Tibial artery (tissue), 4 donors: ENCODE results near the gene SYNDIG1.

ENCODE experiments used
- DNase-seq, 2 donors: peaks; one replicate each; pipeline ENCODE4 v3.0.0-alpha.2; 2019
- H3K27ac ChIP-seq, 2 donors: fragments of 200-600 bp; sonication (generic) in 1 of 2; 1 replicate in 1 of 2; 2 replicates in 1 of 2; pipeline ENCODE4 v1.5.1; 2018 to 2019; ENCODE audit warnings: mild to moderate bottlenecking in 1 of 2
- H3K27me3 ChIP-seq, 2 donors: fragments of 200-600 bp; sonication (generic) in 1 of 2; one replicate each; pipeline versions ENCODE4 v1.5.1 to v1.6.0; 2016 to 2019
- H3K36me3 ChIP-seq, 3 donors: fragments of 200-600 bp; sonication (generic) in 2 of 3; one replicate each; pipeline ENCODE4 v1.5.1; 2016 to 2019; ENCODE audit warnings: mild to moderate bottlenecking in 2 of 3
- H3K4me1 ChIP-seq, 4 donors: fragments of 200-600 bp; sonication (generic) in 2 of 4; 1 replicate in 3 of 4; 2 replicates in 1 of 4; pipeline ENCODE4 v1.5.1; 2016 to 2019
- H3K4me3 ChIP-seq, 2 donors: fragments of 200-600 bp; sonication (generic) in 1 of 2; 1 replicate in 1 of 2; 2 replicates in 1 of 2; pipeline ENCODE4 v1.5.1; 2018 to 2019; ENCODE audit warnings: mild to moderate bottlenecking in 2 of 2
- H3K9me3 ChIP-seq, 3 donors: fragments of 200-600 bp; sonication (generic) in 1 of 3; one replicate each; pipeline ENCODE4 v1.5.1; 2016 to 2019
- intact Hi-C: fragments of 100-400 bp; cut with DNase I; formaldehyde crosslinking; loops from one replicate; pipeline ENCODE4 v1.15.0; 2023; ENCODE audit warnings: low total_unique reads
- TF ChIP-seq, protein P1 (sequence below), 2 experiments: fragments of 200-600 bp in 1 of 2; fragments of 450-650 bp in 1 of 2; IDR thresholded peaks; one replicate each; pipeline ENCODE4 v1.5.1; 2017 to 2019; ENCODE audit warnings: antibody characterized with exemption in 2 of 2, mild to moderate bottlenecking in 1 of 2, moderate library complexity in 1 of 2

SYNDIG1 gene

DNA sequence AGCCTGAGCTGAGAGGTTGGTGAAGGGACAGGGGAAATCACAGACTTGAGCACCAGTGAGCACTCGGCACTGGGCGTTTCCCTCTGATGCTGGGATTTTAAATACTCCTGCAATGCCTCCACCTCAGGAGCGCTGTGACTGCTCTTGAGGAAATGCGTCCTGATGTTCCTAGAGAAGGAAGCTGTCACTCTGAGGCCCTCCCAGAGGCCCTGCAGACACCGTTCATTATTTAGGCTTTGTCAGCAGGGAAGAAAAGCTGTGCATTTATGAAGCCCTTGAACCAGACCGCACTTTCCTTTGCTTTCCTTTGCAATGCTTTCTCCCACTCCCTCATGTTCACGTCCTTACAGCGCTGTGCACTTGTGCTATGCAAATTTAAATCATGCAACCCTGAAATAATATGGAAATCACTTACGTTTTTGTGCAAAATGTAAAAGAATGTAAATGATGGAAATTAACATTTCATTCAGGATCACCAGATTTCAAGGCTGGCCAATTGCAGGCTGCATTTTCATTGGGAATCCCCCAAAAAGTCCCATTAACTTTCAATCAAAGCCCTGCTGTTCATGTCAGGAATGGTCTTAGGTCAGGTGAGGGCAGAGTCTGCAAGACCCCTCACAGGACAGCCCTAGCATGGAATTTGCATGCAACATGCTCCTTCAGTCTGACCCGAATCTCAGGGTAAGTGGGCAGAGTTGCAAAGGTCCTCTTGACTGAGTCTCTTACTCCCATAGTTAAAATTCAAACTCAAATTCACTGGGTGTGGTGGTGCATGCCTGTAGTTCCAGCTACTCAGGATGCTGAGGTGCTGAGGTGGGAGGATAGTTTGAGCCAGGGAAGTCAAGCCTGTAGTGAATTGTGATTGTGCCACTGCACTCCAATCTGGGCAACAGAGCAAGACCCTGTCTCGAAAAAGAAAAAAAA lies 45.8 kb upstream of the SYNDIG1 start:
- H3K27me3 ChIP-seq: no peaks in the 10 kb centered on the region
- peaks cover 0 to 6% (median 0%) of the 10 kb centered on the region in 3 donors for H3K9me3 ChIP-seq
- H3K27ac ChIP-seq: no peak overlapping the region
- no peak overlapping the region for H3K4me3 ChIP-seq
- H3K4me1 ChIP-seq: no peaks in the 10 kb centered on the region
- TF ChIP-seq, protein P1, sequence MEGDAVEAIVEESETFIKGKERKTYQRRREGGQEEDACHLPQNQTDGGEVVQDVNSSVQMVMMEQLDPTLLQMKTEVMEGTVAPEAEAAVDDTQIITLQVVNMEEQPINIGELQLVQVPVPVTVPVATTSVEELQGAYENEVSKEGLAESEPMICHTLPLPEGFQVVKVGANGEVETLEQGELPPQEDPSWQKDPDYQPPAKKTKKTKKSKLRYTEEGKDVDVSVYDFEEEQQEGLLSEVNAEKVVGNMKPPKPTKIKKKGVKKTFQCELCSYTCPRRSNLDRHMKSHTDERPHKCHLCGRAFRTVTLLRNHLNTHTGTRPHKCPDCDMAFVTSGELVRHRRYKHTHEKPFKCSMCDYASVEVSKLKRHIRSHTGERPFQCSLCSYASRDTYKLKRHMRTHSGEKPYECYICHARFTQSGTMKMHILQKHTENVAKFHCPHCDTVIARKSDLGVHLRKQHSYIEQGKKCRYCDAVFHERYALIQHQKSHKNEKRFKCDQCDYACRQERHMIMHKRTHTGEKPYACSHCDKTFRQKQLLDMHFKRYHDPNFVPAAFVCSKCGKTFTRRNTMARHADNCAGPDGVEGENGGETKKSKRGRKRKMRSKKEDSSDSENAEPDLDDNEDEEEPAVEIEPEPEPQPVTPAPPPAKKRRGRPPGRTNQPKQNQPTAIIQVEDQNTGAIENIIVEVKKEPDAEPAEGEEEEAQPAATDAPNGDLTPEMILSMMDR (IDR thresholded peaks at IDR 0.05): no peak
- intact Hi-C loops: no loop called here
- no peaks in the 10 kb centered on the region for H3K36me3 ChIP-seq
- DNase-seq: no peak

DNA sequence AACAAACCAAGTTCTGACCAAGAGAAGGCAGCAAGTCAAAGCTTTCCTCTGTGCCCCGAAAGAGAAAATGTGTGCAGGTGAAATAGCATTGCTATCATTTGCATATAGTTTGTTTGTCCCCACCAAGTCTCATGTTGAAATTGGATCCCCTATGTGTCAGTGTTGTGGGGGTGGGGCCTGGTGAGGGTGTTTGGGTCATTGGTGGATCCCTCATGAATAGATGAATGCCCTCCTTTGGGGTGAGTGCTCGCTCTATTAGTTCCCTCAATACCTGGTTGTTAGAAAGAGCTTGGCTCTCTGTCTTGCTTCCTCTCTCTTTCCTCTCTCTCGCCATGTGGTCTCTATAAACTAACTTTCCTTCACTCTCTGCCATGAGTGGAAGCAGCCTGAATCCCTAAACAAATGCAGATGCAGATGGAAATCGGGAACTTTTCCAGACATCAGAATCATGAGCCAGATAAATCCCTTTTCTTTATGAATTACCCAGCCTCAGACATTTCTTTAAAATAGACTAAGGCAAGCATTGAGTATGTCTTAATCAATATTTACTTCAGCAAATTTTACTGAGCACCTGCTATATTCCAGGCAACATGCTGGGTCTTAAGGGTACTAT lies 43.8 kb upstream of the SYNDIG1 start:
- Histone ChIP-seq H3K9me3 (peaks cover 0 to 11% (median 0%) of the 10 kb centered on the region in 3 donors), H3K4me1 (no peaks in the 10 kb centered on the region), H3K36me3 (no peaks in the 10 kb centered on the region), H3K27ac (no peak overlapping the region), H3K27me3 (no peaks in the 10 kb centered on the region), H3K4me3 (no peak overlapping the region)
- intact Hi-C loops: no loop called here
- TF ChIP-seq, protein P1 (IDR thresholded peaks at IDR 0.05): no peak
- DNase-seq: no peak

DNA sequence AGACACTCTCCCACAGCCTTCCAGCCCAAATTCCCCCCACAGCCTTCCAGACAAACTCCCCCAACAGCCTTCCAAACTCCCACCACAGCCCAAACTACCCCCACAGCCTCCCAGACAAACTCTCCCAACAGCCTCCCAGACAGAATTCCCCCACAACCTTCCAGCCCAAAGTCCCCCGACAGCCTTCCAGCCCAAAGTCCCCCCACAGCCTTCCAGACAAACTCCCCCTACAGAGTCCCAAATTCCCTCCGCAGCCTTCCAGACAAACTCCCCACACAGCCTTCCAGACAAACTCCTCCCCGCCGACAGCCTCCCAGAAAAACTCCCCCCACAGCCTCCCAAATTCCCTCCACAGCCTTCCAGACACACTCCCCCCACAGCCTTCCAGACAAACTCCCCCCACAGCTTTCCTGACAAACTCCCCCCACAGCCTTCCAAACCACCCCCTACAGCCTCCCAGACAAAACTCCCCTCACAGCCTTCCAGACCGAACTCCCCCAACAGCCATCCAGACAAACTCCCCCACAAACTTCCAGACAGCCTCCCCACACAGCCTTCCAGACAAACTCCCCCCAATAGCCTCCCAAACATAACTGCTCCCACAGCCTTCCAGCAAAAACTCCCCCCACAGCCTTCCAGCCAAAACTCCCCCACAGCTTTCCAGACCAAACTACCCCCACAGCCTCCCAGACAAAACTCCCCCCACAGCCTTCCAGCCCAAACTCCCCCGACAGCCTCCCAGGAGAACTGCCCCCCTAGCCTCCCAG lies 38.0 kb upstream of the SYNDIG1 start:
- Histone ChIP-seq H3K4me3 (no peak overlapping the region), H3K27me3 (no peaks in the 10 kb centered on the region), H3K9me3 (peaks cover 0 to 11% (median 0%) of the 10 kb centered on the region in 3 donors), H3K36me3 (no peaks in the 10 kb centered on the region), H3K4me1 (no peaks in the 10 kb centered on the region), H3K27ac (no peak overlapping the region)
- DNase-seq: no peak
- intact Hi-C loops: no loop called here
- TF ChIP-seq, protein P1 (IDR thresholded peaks at IDR 0.05): no peak

DNA sequence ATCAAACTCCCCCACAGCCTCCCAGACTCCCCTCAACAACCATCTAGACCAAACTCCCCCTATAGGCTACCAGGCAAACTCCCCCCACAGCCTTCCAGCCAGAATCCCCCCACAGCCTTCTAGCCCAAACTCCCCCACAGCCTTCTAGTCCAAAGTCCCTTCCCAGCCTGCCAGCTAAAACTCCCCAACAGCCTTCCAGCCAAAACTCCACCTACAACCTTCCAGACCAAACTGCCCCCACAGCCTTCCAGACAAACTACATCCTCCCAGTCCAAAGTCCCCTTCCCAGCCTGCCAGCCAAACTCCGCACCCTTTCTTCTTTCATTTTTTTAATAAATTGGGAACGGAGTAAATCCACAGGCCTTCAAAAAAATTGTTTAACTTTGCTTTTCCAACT lies 37.4 kb upstream of the SYNDIG1 start:
- TF ChIP-seq, protein P1 (IDR thresholded peaks at IDR 0.05): no peak
- H3K4me3 ChIP-seq: no peak overlapping the region
- H3K4me1 ChIP-seq: no peaks in the 10 kb centered on the region
- no peaks in the 10 kb centered on the region for H3K27me3 ChIP-seq
- no peak for DNase-seq
- H3K9me3 ChIP-seq: peaks cover 0 to 11% (median 0%) of the 10 kb centered on the region in 3 donors
- H3K27ac ChIP-seq: no peak overlapping the region
- H3K36me3 ChIP-seq: no peaks in the 10 kb centered on the region
- intact Hi-C loops: no loop called here

DNA sequence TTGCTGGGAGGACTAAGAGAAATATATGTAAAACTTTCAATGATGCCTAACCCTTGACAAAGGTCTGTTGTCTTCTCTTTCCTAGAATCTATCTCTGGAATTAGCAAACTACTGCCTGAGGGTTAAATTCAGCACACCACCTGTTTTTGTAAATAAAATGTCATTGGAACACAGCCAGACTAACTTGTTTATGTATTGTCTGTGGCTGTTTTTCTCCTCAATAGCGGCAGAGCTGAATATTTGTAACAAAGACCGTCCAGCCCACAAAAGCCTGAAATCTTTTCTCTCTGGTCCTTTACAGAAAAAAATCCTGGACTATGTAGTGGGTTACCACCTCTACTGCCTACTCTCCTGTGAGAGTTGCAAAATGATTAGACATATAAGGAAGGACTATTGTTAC lies 33.3 kb upstream of the SYNDIG1 start:
- Histone ChIP-seq H3K27me3 (no peaks in the 10 kb centered on the region), H3K4me3 (no peak overlapping the region), H3K9me3 (no peaks in the 10 kb centered on the region), H3K36me3 (no peaks in the 10 kb centered on the region), H3K4me1 (no peaks in the 10 kb centered on the region), H3K27ac (no peak overlapping the region)
- TF ChIP-seq, protein P1 (IDR thresholded peaks at IDR 0.05): no peak
- intact Hi-C loops: no loop called here
- no peak for DNase-seq
